H1 (cell line): ENCODE data around the gene MRTFA. TPM values are rescaled to one million over a fixed set of nuclear protein-coding genes. Genes with fewer than 3 reads are reported as not detected.

Source experiments
- CTCF ChIA-PET: fragments of 300-600 bp; sonication (Branson Sonifier 250); formaldehyde crosslinking; loops from one replicate; lab custom pipeline; 2021; ENCODE audit not compliant: partially characterized antibody; lab: Charles Lee
- POLR2A ChIA-PET: fragments of 300-600 bp; sonication (Branson Sonifier 250); formaldehyde crosslinking; loops from one replicate; lab custom pipeline; 2021; ENCODE audit warnings: inconsistent platforms; ENCODE audit not compliant: partially characterized antibody; lab: Charles Lee
- DNase-seq, 2 experiments: peaks; one replicate each; pipeline versions ENCODE4 v3.0.0 to v3.0.0-alpha.2; 2010 to 2022; ENCODE audit warnings: low spot score in 2 of 2, low read depth in 1 of 2, mixed read lengths in 1 of 2
- FAIRE-seq: peaks from 2 replicates; lab custom pipeline; 2011; peaks lifted over from hg19 to GRCh38; lab: Jason Lieb, UNC
- H2AFZ ChIP-seq: 2 replicates; pipeline ENCODE4 v1.8.1; 2012; ENCODE audit warnings: low read length, inconsistent platforms
- H2AK5ac ChIP-seq: 2 replicates; pipeline ENCODE4 v1.6.1; 2013; ENCODE audit warnings: low read depth, low read length
- H2BK120ac ChIP-seq: replicated peaks from 2 replicates; pipeline ENCODE3; 2013; ENCODE audit warnings: low read depth, low read length, inconsistent platforms
- H2BK12ac ChIP-seq: 2 replicates; pipeline ENCODE4 v1.6.1; 2013; ENCODE audit warnings: low read depth, low read length
- H2BK15ac ChIP-seq: 2 replicates; pipeline ENCODE4 v1.6.1; 2013; ENCODE audit warnings: low read length
- H2BK20ac ChIP-seq: 2 replicates; pipeline ENCODE4 v1.6.1; 2013; ENCODE audit warnings: low read length
- H2BK5ac ChIP-seq: 2 replicates; pipeline ENCODE4 v1.6.1; 2013; ENCODE audit warnings: low read depth, low read length
- H3K14ac ChIP-seq: 2 replicates; pipeline ENCODE4 v1.6.1; 2013; ENCODE audit warnings: inconsistent platforms; ENCODE audit not compliant: insufficient read length
- H3K18ac ChIP-seq: 2 replicates; pipeline ENCODE4 v1.6.1; 2013; ENCODE audit warnings: low read length; ENCODE audit errors: extremely low read depth
- H3K23ac ChIP-seq: 2 replicates; pipeline ENCODE4 v1.6.1; 2013; ENCODE audit warnings: inconsistent platforms; ENCODE audit not compliant: insufficient read length
- H3K23me2 ChIP-seq: 2 replicates; pipeline ENCODE4 v1.6.1; 2013; ENCODE audit warnings: low read depth, low read length
- H3K27ac ChIP-seq: 2 replicates; pipeline ENCODE4 v1.6.1; 2011; ENCODE audit warnings: low read depth, low read length, inconsistent platforms
- H3K27me3 ChIP-seq, 4 experiments: replicated peaks in 1 of 4; 1 replicate in 1 of 4; 2 replicates in 3 of 4; pipeline versions ENCODE4 v1.6.1 to v1.8.1; 2011 to 2013; ENCODE audit warnings: low read length in 3 of 4, mild to moderate bottlenecking in 3 of 4, inconsistent platforms in 2 of 4, mixed read lengths in 2 of 4, moderate library complexity in 1 of 4; ENCODE audit not compliant: control insufficient read depth in 3 of 4, insufficient read depth in 3 of 4; ENCODE audit errors: extremely low read depth in 1 of 4
- H3K36me3 ChIP-seq, 4 experiments: 2 replicates each; pipeline versions ENCODE4 v1.6.1 to v1.8.1; 2011 to 2013; ENCODE audit warnings: mild to moderate bottlenecking in 4 of 4, low read length in 3 of 4, moderate library complexity in 2 of 4, control low read depth in 1 of 4, inconsistent platforms in 1 of 4; ENCODE audit not compliant: insufficient read depth in 4 of 4, control insufficient read depth in 2 of 4
- H3K4ac ChIP-seq: replicated peaks from 2 replicates; pipeline ENCODE3; 2013; ENCODE audit warnings: low read length, low read depth, mixed read lengths, inconsistent platforms; ENCODE audit not compliant: insufficient read length
- H3K4me1 ChIP-seq, 4 experiments: replicated peaks in 1 of 4; 1 replicate in 1 of 4; 2 replicates in 3 of 4; pipeline versions ENCODE4 v1.6.1 to v1.8.1; 2011 to 2013; ENCODE audit warnings: low read length in 3 of 4, inconsistent platforms in 2 of 4, mixed read lengths in 1 of 4; ENCODE audit not compliant: insufficient read depth in 4 of 4, control insufficient read depth in 3 of 4
- H3K4me2 ChIP-seq, 2 experiments: 2 replicates each; pipeline versions ENCODE4 v1.6.1 to v1.8.1; 2011 to 2013; ENCODE audit warnings: low read depth in 2 of 2, low read length in 2 of 2, control low read depth in 1 of 2, inconsistent platforms in 1 of 2, mild to moderate bottlenecking in 1 of 2; ENCODE audit not compliant: insufficient read depth in 1 of 2
- H3K4me3 ChIP-seq, 4 experiments: fragments of 200-600, 300-600 bp in 1 of 4; sonication (generic), shearing (Covaris generic), sonication (Bioruptor Twin) in 1 of 4; 2 replicates each; pipeline versions ENCODE4 v1.5.1 to v1.8.1; 2011 to 2016; ENCODE audit warnings: low read length in 4 of 4, low read depth in 3 of 4, control low read depth in 2 of 4, inconsistent platforms in 2 of 4, mild to moderate bottlenecking in 2 of 4, mixed read lengths in 1 of 4, moderate library complexity in 1 of 4; ENCODE audit not compliant: insufficient read depth in 2 of 4; ENCODE audit errors: extremely low read depth in 1 of 4
- H3K56ac ChIP-seq: replicated peaks from 2 replicates; pipeline ENCODE3; 2013; ENCODE audit warnings: low read depth, mild to moderate bottlenecking, mixed read lengths, low read length, inconsistent platforms; ENCODE audit not compliant: insufficient read length
- H3K79me1 ChIP-seq: 2 replicates; pipeline ENCODE4 v1.6.1; 2013; ENCODE audit warnings: low read depth, low read length, control low read depth
- H3K79me2 ChIP-seq, 2 experiments: 2 replicates each; pipeline versions ENCODE4 v1.6.1 to v1.8.1; 2012 to 2013; ENCODE audit warnings: low read length in 2 of 2, mild to moderate bottlenecking in 2 of 2, inconsistent platforms in 1 of 2; ENCODE audit not compliant: insufficient read depth in 2 of 2, control insufficient read depth in 1 of 2
- H3K9ac ChIP-seq, 4 experiments: replicated peaks in 1 of 4; 1 replicate in 1 of 4; 2 replicates in 3 of 4; pipeline versions ENCODE4 v1.6.1 to v1.8.1; 2011 to 2013; ENCODE audit warnings: low read depth in 3 of 4, low read length in 3 of 4, control low read depth in 2 of 4, mild to moderate bottlenecking in 2 of 4, moderate library complexity in 2 of 4, inconsistent platforms in 1 of 4; ENCODE audit errors: extremely low read depth in 1 of 4
- H3K9me3 ChIP-seq, 2 experiments: 2 replicates each; pipeline versions ENCODE4 v1.6.1 to v1.8.1; 2012 to 2013; ENCODE audit warnings: mild to moderate bottlenecking in 2 of 2, moderate library complexity in 2 of 2, control low read depth in 1 of 2, inconsistent platforms in 1 of 2, low read depth in 1 of 2, low read length in 1 of 2, mixed read lengths in 1 of 2; ENCODE audit not compliant: insufficient read depth in 2 of 2
- H4K20me1 ChIP-seq, 2 experiments: replicated peaks in 1 of 2; 2 replicates each; pipeline versions ENCODE3 to v1.8.1; 2011 to 2013; ENCODE audit warnings: inconsistent platforms in 2 of 2, low read length in 2 of 2, mild to moderate bottlenecking in 1 of 2; ENCODE audit not compliant: insufficient read depth in 2 of 2, control insufficient read depth in 1 of 2
- H4K5ac ChIP-seq: 2 replicates; pipeline ENCODE4 v1.6.1; 2013; ENCODE audit warnings: low read length, low read depth, mixed read lengths, inconsistent platforms; ENCODE audit not compliant: insufficient read length
- H4K8ac ChIP-seq: 2 replicates; pipeline ENCODE4 v1.8.0; 2013; ENCODE audit warnings: mild to moderate bottlenecking, moderate library complexity, low read length, inconsistent platforms; ENCODE audit not compliant: insufficient read depth; ENCODE audit errors: extremely low read depth
- H4K91ac ChIP-seq: replicated peaks from 2 replicates; pipeline ENCODE3; 2013; ENCODE audit warnings: low read length, mixed read lengths, inconsistent platforms; ENCODE audit not compliant: insufficient read length
- CEBPB ChIP-seq: IDR thresholded peaks from 2 replicates; pipeline ENCODE4 v1.6.1; 2012; ENCODE audit warnings: low read depth, low read length
- CHD1 ChIP-seq: IDR thresholded peaks from 2 replicates; pipeline ENCODE4 v1.6.1; 2012; ENCODE audit warnings: low read depth, low read length, improper control_type of control experiment
- CTBP2 ChIP-seq: IDR thresholded peaks from 2 replicates; pipeline ENCODE4 v1.7.0; 2011; ENCODE audit warnings: borderline replicate concordance, mild to moderate bottlenecking, moderate library complexity, mixed read lengths, low read length; ENCODE audit not compliant: insufficient read depth, insufficient read length
- CTCF ChIP-seq, 3 experiments: IDR thresholded peaks; 1 replicate in 2 of 3; 2 replicates in 1 of 3; pipeline versions ENCODE4 v1.5.1 to v1.6.1; 2011; ENCODE audit warnings: low read length in 3 of 3, mild to moderate bottlenecking in 3 of 3, inconsistent platforms in 2 of 3, low read depth in 1 of 3, moderate library complexity in 1 of 3; ENCODE audit not compliant: insufficient read depth in 1 of 3; ENCODE audit errors: control extremely low read depth in 1 of 3
- EP300 ChIP-seq, 2 experiments: IDR thresholded peaks; 1 replicate in 1 of 2; 2 replicates in 1 of 2; pipeline ENCODE4 v1.6.1; 2011 to 2012; ENCODE audit warnings: low read depth in 2 of 2, low read length in 2 of 2, mild to moderate bottlenecking in 2 of 2, borderline replicate concordance in 1 of 2, inconsistent platforms in 1 of 2, moderate library complexity in 1 of 2
- POLR2AphosphoS5 ChIP-seq: IDR thresholded peaks from 2 replicates; pipeline ENCODE4 v1.6.1; 2011; ENCODE audit warnings: low read depth, low read length
- SP2 ChIP-seq: IDR thresholded peaks from 2 replicates; pipeline ENCODE4 v1.6.1; 2012; ENCODE audit warnings: mild to moderate bottlenecking, low read length, inconsistent platforms
- SUZ12 ChIP-seq: fragments of 200-600 bp; sonication (generic); IDR thresholded peaks from 2 replicates; pipeline ENCODE4 v1.6.1; 2012; ENCODE audit warnings: mild to moderate bottlenecking, inconsistent platforms, low read length, moderate library complexity, mixed read lengths
- WGBS, 2 experiments: shearing (Covaris generic) in 1 of 2; methylation state at CpG; one replicate each; pipeline versions ENCODE4 v1.1.6 to v1.1.7; 2013 to 2015; ENCODE audit warnings: low lambda C conversion rate in 2 of 2, mixed read lengths in 2 of 2, inconsistent platforms in 1 of 2, low coverage in 1 of 2, missing lambda C conversion rate in 1 of 2; ENCODE audit not compliant: insufficient replicate concordance in 2 of 2, insufficient coverage in 1 of 2, insufficient read length in 1 of 2; ENCODE audit errors: extremely low coverage in 1 of 2, missing lambda C conversion rate in 1 of 2; 5-methylcytosine and 5-hydroxymethylcytosine counted together
- polyA plus RNA-seq, 7 experiments: library from polyadenylated mRNA; depleted of rRNA in 3 of 7; stranded (reverse) in 5 of 7; unstranded in 2 of 7; fragments of >200 nt in 5 of 7; fragments of 200-250 nt in 2 of 7; gene quantifications; 1 replicate in 5 of 7; 2 replicates in 1 of 7; 4 replicates in 1 of 7; pipeline versions ENCODE4 v1.2.1 to v1.2.3, GENCODE V29; 2011 to 2013; ENCODE audit warnings: missing spikeins in 2 of 7, mixed read lengths in 2 of 7
- total RNA-seq: library from RNA; stranded (reverse); fragmentation: NEBNext Ultra II Directional; extraction: Animal tissue kit (Norgen Biotek cat#: 25700); gene quantifications from 2 replicates; pipeline ENCODE4 v1.2.1, GENCODE V29; 2021

MRTFA gene
- total and polyA plus RNA-seq, 2 of the 8 experiments (the other 6 are each of a cell fraction or from before 2014, with no cell fraction given), result 5.4 to 37.9 TPM

- CTCF ChIA-PET, result interaction anchor here (1.3 to 9.4 kb wide), 4 partner anchors 13 to 36 kb away, joined by 4 to 66 read pairs (median 10); no protein-coding TSS in a partner anchor
- Histone ChIP-seq H3K14ac (no peak overlapping the region), H3K79me2 (no peaks in the 10 kb centered on the region)
These were observed 163.9 kb downstream of the MRTFA start for GRCh38 chr22:40472579-40472978.

More at GRCh38 chr22:40472579-40472978, 163.9 kb downstream of the MRTFA start:
- H4K8ac ChIP-seq, result no peak overlapping the region
- peaks cover 0 to 7% (median 4%) of the 10 kb centered on the region in 4 experiments; a peak in 3 of 7 replicates for H3K4me1 ChIP-seq
- no peaks in the 10 kb centered on the region for H3K36me3 ChIP-seq
- H2BK15ac ChIP-seq, result no peak overlapping the region
- DNase-seq, result no peak
- no peak overlapping the region for H3K27ac ChIP-seq
- no peak overlapping the region for H2BK12ac ChIP-seq
- H3K4ac ChIP-seq, result no peak overlapping the region
- no peaks in the 10 kb centered on the region for H3K27me3 ChIP-seq
- POLR2A ChIA-PET, result interaction anchor here (1.2 kb wide), 1 partner anchor 10 kb away, joined by 3 read pairs; no protein-coding TSS in a partner anchor
- H2BK5ac ChIP-seq, result no peak overlapping the region
- FAIRE-seq, result no peak
- H3K4me2 ChIP-seq, result no peak overlapping the region
- 86% methylated on average over 1 of the region's 1 CpG; no CpG with 5 or more reads in 1 of the 2 experiments for WGBS, 2 experiments
- no peak overlapping the region for H3K23ac ChIP-seq
- no peak overlapping the region for H4K91ac ChIP-seq
- H4K5ac ChIP-seq, result no peak overlapping the region
- H3K4me3 ChIP-seq, result no peak overlapping the region
- no peak overlapping the region for H3K9ac ChIP-seq
- no peaks in the 10 kb centered on the region; the same call in 1 of the 2 replicates for H3K79me1 ChIP-seq
- H2AK5ac ChIP-seq, result no peak overlapping the region
- no peak overlapping the region for H2AFZ ChIP-seq
- no peaks in the 10 kb centered on the region for H3K9me3 ChIP-seq
- H2BK120ac ChIP-seq, result no peak overlapping the region
- H3K56ac ChIP-seq, result no peak overlapping the region
- H2BK20ac ChIP-seq, result no peak overlapping the region
- TF ChIP-seq SP2 (no peak), SUZ12 (no peak), EP300 (IDR thresholded peaks at IDR 0.05; ENCODE audit: borderline replicate concordance in 1 of 2, low read depth in 2 of 2, low read length in 2 of 2) (no peak), CTBP2 (no peak), CEBPB (no peak), CHD1 (no peak), CTCF (IDR thresholded peaks at IDR 0.05; ENCODE audit: control extremely low read depth in 1 of 3, insufficient read depth in 1 of 3, low read depth in 1 of 3, low read length in 3 of 3) (no peak), POLR2AphosphoS5 (no peak)
- no peaks in the 10 kb centered on the region for H3K23me2 ChIP-seq
- H4K20me1 ChIP-seq, result peaks cover 0 to 2% of the 10 kb centered on the region in 2 experiments
- no peak overlapping the region for H3K18ac ChIP-seq
